ENCODE measurements around the gene SEC16A.
A peak's percentile ranks its signal among the peaks of the same experiment; 100 is the strongest.

The SEC16A gene

DNA sequence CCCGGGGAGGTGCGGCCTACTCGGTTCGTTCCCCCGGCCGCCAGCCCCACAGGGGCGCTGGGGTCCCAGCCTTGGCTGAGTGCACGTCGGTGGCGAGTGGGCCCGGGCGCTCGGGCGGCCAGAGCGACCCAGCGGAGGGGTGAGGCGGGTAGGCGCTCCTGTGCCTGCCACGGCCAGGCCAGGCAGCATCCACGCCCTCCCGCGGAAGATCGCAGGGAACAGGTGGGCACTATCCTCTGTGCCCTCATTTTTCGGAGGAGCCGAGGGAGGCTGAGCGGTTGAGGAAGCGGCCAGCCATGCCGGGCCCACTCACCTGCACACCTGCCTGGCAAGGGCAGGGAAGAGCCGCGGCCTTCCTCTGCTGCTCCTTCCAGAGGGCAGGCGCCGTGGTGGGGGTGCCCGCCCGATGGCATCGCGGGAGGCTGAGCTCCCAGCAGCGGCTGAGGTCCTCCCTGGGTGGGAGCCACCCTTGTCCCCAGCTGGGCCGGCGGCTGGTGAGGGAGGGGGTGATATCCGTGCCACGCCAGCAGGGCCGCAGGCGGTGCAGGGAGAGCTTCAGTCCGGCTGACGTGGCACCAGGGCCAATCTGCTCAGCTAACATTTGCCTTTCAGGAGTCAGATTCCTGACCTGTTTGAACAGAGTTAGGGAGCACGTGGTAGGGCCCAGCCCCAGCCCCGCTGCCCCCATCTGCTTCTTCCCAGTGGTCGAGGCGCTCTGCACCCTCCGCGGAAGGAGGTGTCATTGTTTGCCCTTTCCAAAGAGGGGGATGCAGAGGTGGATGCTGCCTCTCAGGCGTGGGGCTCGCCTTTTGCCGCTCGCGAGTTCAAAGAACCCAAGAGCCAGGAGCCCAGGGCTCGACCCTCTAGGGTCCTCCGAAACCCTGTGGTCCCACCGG lies 1.6 kb upstream of the SEC16A start:
- DNase-seq = peak; percentile 10

- peak; percentile 95 for DNase-seq
Measured at GRCh38 chr9:136483589-136484152, 831 bp upstream of the SEC16A start.

GRCh38 chr9:136482046-136482792 lies 621 bp downstream of the SEC16A start:
- peak; percentile 58 for DNase-seq

- peak; percentile 16 for DNase-seq
Measured at GRCh38 chr9:136481558-136481957, 1.3 kb downstream of the SEC16A start.

DNA sequence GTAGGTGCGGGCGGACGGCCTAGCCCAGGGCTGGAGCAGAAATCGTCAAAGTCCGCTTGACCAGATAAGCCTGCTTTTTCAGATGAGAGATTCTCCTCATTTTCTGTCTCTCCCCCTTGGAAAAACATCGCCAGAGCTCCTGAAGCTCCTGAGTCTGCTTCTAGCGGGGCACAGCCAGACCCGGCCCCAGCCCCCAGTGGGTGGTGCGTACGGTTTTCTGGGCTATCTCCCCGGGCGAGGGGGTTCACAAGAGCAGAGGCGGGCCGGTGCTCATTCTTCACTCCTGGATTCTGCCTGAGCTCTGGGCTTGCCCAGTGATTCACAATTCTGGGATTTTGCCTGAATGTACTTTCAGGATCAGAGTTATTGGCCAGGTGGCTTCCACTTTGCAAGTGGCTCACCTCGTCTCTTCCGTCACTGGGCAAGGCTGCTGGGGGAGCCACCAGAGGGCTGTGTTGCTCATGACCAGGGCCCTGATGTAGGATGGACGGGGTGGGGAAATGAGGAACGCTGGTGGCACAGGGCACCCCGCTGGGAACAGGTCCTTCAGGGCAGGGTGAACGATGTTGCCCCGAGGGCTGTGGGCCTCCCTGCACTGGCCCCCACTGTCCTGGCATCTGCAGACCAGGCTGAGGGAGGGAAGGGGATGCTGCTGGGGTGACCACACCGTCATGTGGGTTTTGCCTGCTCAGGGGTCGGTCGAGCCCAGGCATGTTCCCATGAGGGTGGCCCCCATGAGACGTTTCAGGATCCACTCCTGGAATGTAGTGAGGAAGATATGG lies 6.3 kb downstream of the SEC16A start:
- DNase-seq = no peak

GRCh38 chr9:136474974-136475865 lies 7.6 kb downstream of the SEC16A start:
- no peak for DNase-seq

GRCh38 chr9:136474021-136474640 lies 8.7 kb downstream of the SEC16A start:
- no peak for DNase-seq

DNA sequence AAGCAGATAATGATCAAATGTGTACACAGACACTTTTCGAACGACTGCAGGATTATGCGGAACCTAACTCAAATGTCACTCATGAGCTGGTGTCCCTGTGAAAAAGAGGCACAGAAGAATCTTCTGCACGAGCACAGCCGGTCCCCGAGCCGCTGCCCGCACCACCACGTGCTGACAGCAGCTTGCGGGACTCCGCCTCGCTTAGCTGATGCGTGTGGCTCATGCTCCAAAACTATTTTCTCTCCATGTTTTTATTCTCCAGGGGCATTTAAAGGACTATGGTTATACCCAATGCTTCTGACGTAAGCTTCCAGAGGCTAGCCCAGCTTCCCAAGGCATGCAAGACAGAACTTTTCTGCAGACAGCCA lies 9.5 kb downstream of the SEC16A start:
- no peak for DNase-seq

DNA sequence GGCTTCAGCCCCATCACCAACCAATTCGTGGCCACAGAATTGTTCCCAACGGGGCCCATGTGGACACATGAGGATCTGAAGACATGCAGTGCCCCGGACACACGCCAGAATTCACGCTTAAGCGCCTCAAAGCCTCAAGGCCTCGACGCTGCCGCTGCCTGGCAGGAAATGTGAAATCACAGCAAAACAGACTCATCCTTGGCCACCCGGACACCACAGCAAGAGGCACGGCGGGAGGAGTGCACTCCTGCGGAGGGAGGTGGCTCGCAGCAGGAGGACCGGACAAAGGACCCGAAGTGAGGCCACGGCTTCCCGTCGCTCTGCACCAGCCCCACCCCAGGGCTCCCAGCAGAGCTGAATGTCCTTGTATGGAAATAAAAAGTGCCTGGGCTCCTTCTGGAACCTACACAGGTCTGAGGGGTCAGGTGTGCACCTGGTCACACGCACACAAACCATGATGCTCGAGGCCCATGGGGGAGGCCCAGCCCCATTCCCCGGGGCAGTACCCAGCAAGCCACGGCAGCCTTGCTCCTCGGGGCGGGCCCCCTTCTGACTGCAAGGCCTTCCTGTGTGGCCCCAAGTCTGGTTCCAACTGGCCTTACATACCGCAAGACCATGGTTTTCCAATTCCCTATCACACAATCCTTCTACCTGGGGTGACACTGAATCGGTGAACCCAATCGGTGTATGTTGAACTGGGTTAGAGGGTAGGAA lies 10.0 kb downstream of the SEC16A start:
- DNase-seq = no peak

DNA sequence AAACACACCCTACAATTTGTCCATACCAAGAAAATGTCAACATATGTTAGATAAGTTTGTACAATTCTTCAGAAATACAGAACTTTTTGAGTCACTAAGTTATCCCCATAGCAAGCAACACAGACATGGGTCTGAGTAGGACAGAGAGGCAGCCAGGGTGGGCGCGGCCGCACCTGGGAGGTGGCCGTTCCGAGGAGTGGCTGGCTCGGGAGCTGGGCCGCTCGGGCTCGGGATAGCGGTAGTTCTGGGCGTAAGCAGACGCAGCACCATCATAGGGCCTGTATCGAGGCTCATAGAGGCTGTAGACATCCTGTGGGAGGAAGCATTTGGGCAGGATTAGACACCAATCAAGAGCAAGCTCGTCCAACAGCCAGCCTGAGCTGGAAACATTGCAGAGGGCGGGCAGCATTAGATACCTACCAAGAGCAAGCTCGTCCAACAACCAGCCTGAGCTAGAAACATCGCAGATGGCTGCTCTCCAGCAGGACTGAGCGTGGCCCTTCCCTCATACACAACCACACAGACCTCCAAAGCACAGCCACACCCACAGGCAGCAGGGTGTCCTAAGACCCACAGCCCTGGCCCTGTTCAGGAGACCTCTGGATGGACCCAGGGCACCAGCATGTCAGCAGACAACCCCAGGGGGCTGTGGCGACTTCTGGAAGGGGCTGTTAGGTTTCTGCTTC lies 10.9 kb downstream of the SEC16A start:
- DNase-seq = no peak

DNA sequence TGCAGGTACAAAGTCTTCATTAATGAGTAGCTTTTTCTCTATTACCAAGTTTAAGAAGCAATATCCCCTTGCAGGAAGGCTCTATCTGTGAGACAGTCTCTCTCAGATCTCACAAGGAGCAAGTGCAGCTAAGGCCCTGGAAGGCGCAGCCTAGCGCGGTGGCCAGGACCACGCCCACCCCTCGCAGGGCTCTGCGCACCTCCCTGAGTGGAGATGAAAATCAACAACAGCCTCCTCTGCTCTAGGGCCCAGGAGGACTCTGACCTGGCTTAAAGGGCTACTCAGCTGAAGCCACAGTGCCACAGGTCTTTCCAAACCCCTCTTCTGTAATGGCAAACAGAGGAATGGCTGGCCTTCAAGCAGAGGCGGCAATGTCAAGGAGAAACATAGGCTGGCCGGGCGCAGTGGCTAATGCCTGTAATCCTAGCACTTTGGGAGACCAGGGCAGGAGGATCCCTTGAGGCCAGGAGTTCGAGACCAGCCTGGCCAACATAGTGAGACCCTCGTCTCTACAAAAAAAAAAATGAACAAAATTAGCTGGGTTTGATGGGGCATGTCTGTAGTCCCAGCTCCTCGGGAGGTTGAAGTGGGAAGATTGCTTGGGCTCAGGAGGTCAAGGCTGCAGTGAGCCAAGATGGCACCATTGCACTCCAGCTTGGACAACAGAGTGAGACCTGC lies 11.9 kb downstream of the SEC16A start:
- DNase-seq = no peak

- DNase-seq = no peak
Measured at GRCh38 chr9:136470356-136470755, 12.5 kb downstream of the SEC16A start.

GRCh38 chr9:136467766-136468165 lies 15.1 kb downstream of the SEC16A start:
- DNase-seq = no peak

DNA sequence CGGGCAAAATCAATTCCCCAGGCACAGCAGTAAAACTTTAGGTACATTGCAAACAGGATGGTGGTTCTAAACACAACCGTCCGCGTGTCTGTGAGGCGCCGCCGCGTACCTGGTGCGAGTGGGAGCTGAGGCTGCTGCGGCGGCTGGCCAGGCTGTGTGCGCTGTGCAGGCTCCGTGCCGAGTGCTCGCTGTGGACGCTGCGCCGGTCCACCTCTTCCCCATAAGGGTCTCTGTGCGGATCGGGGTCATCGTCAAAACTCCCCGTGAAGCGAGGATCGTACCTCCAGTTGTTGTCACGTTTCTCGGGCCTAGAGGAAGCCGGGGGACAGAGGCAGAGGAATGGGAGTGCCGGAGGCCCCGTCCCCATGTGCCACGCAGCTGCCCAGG lies 16.7 kb downstream of the SEC16A start:
- no peak for DNase-seq

DNA sequence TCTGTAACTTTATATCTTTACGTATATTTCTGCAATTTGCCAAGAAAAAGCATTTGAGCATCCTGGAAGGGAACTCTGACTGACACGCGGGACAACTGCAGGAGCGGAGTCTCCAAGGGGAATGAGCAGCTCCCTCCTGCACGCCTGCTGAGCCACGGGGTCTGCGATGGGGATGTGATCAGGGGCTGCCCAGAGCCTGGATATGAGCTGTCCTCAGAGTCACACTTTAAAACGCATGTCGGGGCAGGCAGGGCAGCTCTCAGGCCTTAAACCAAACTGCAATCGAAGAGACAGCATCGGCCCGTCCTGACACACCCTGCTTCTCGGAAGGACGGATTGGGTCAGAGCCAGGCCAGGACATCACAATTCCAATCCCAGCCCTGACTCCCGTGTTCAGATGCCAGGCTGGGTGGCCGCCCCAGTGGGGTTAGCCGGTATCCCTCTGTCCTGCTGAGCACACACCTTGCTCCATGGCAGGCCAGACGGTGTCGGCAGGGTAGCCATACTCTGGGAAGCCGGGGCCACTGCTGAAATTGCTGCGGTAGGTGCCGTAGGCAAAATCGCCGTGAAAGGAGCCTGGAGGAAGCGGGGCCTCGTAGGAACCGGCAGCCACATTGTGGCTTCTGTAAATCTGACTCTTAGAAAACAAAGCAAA lies 17.2 kb downstream of the SEC16A start:
- DNase-seq = no peak

DNA sequence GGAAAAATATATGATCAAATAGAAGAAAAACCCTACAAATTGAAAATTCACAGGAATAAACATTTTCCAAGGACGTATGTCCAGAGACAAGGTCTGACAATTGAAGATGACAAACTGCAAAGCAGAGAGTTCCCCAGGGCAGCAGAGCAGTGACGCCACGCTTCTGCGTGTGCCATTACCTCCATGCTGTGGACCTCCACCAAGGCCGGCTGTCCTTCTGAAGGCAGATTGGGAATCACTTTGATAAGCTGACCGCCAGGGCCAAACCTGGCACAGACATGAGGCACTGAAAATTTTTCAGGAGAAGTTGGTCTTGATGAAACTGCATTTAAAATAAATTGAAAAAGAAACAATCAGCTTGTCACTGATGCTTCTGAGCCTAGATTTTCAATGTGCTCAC lies 18.6 kb downstream of the SEC16A start:
- no peak for DNase-seq

GRCh38 chr9:136463578-136463977 lies 19.3 kb downstream of the SEC16A start:
- no peak for DNase-seq

- no peak for DNase-seq
Measured at GRCh38 chr9:136462664-136463063, 20.2 kb downstream of the SEC16A start.

GRCh38 chr9:136460772-136461325 lies 22.0 kb downstream of the SEC16A start:
- no peak for DNase-seq

All from CD4-positive, alpha-beta T cell treated with Interleukin-17A for 1 hour (primary cell).